Subcutaneous adipose tissue (tissue), 4 donors: ENCODE data around the gene ZNF80. TPM values are rescaled to one million over a fixed set of nuclear protein-coding genes. Genes with fewer than 3 reads are reported as not detected.
"Not testable (repeated sequence)": the region's sequence is repeated elsewhere in the genome, so short reads cannot be mapped to it uniquely, and the experiment has no call there.

Experiments used
- total RNA-seq, 4 donors: library from RNA; depleted of rRNA; stranded (reverse); fragments of >200 nt; gene quantifications; one replicate each; pipeline ENCODE4 v1.1.0, GENCODE V29; 2016
- TF ChIP-seq, protein P1 (sequence below): fragments of 450-650 bp; IDR thresholded peaks from one replicate; pipeline ENCODE4 v1.5.1; 2016; ENCODE audit warnings: low read depth, mild to moderate bottlenecking, control low read depth, antibody characterized with exemption, moderate library complexity

Gene ZNF80
- under 1 TPM in 1 of 4 donors, not detected in 3; 0.49 TPM for total RNA-seq

DNA sequence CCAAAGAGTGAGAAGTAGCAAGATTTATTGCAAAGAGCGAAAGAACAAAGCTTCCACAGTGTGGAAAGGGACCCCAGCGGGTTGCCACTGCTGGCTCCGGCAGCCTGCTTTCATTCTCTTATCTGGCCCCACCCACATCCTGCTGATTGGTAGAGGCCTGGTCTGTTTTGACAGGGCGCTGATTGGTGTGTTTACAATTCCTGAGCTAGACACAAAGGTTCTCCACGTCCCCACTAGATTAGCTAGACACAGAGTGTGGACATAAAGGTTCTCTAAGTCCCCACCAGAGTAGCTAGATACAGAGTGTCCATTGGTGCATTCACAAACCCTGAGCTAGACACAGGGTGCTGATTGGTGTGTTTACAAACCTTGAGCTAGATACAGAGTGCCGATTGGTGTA lies at the start of gene ZNF80:
Gene ZNF80, minus strand, starts transcription at position 101 of the 400 bp plus-strand sequence. CDS start 504 bp downstream, outside the sequence.
- TF ChIP-seq, protein P1, sequence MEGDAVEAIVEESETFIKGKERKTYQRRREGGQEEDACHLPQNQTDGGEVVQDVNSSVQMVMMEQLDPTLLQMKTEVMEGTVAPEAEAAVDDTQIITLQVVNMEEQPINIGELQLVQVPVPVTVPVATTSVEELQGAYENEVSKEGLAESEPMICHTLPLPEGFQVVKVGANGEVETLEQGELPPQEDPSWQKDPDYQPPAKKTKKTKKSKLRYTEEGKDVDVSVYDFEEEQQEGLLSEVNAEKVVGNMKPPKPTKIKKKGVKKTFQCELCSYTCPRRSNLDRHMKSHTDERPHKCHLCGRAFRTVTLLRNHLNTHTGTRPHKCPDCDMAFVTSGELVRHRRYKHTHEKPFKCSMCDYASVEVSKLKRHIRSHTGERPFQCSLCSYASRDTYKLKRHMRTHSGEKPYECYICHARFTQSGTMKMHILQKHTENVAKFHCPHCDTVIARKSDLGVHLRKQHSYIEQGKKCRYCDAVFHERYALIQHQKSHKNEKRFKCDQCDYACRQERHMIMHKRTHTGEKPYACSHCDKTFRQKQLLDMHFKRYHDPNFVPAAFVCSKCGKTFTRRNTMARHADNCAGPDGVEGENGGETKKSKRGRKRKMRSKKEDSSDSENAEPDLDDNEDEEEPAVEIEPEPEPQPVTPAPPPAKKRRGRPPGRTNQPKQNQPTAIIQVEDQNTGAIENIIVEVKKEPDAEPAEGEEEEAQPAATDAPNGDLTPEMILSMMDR = not testable (repeated sequence)

DNA sequence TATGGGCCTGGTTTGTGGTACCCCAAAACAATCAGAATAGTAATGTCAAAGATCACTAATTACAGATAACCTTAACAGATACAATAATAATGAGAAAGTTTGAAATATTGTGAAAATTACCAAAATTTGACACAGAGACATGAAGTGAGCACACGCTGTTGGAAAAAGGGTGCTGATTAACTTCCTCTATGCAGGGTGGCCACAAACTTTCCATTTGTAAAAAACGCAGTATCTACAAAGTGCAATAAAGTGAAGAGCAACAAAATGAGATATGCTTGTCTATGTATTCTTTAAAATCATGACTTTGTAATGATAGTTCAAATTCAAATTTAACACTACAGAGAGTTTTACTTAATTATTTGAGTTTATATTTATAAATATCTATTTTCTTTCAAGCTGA lies 48.9 kb upstream of the ZNF80 start:
- TF ChIP-seq, protein P1 = no peak

DNA sequence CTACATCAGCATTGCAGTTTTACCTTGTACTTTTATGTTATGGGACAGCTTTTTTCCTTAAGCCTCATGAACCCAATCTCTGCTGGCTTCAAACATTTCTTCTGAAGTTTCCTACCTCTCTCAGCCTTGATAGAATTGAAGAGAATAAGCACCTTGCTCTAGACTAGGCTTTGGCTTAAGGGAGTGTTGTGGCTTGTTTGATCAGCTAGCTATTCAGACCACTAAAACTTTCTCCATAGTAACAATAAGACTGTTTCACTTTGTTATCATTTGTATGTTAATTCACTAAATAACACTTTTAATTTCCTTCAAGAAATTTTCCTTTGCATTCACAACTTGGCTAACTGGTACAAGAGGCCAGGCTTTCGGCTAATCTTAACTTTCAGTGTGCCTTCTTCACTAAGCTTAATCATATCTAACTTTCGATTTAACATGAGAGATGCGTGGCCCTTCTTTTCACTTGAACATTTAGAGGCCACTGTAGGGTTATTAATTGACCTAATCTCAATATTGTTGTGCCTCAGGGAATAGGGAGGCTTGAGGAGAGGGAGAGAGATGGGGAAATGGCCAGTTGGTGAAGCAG lies 48.4 kb upstream of the ZNF80 start:
- TF ChIP-seq, protein P1 = no peak

DNA sequence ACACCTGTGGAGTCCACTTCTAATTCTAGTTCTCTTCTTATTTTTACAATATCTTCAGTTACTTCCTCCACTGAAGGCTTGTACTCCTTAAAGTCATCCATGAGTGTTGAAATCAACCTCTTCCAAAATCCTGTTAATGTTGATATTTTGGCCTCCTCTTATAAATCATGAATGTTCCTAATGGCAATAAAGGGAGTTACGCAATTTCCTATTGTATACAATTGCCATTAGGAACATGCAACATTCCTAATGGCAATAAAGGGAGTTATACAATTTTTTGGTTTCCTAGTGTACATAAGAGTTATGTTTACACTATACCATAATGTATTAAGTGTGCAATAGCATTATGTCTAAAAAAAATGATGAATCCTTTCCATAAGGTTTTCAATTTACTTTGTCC lies 47.3 kb upstream of the ZNF80 start:
- TF ChIP-seq, protein P1 = no peak

DNA sequence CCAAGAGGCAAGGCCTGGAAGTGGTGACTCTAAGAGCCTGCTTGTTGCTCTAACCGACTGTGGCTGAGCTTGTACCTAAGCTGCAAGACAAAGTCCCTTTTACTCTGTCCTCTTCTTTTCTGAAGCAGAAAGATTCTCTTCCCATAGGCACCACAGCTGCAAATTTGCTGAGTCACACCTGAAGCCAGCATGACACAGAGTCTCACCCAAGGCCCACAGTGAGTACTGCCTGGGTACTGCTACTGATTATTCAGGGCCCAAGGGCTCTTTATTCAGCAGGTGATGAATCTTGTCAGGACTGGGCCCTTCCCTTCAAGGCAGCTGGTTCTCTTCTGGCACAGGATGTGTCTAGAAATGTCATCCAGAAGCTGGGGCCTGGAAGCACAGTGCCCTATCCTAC lies 37.6 kb upstream of the ZNF80 start:
- TF ChIP-seq, protein P1 = no peak

DNA sequence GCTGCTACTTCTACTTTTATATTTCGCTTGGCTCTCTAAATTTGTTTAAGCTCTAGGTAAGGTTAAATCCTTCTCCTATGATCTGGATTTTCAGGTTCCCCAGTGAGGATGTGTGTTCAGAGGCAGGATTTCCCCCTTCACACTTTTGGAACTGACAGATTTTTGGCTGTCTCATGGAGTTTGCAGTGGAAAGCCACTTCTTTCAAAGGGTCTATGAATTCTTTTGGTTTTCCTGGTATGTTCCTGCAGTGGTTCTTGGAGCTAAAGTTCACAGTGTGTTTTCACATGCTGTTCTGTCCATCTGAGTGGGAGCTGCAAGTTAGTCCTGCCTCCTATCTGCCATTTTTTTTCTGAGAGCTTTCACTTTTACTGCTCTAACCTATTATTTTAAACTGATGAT lies 34.9 kb upstream of the ZNF80 start:
- TF ChIP-seq, protein P1 = no peak

DNA sequence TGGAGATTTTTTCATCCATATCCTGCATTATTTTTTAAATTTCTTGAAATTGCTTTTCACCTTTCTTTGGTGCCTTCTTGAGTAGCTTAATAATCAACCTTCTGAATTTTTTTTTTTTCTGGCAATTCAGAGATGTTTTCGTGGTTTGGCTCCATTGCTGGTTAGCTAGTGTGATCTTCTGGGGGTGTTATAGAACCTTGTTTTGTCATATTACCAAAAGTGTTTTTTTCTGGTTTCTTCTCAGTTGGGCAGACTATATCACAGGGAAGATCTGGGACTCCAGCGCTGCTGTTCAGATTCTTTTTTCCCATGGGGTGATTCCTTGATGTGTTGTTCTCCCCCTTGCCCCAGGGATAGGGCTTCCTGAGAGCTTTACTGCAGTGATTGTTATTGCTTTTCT lies 32.6 kb upstream of the ZNF80 start:
- TF ChIP-seq, protein P1 = no peak
